Colon (tissue), 2 donors: Measurements from ENCODE around the gene HID1.
"Not testable (repeated sequence)": the region's sequence is repeated elsewhere in the genome, so short reads cannot be mapped to it uniquely, and the experiment has no call there.

Experiments used
- FAIRE-seq: peaks from 2 replicates; lab custom pipeline; 2012; peaks lifted over from hg19 to GRCh38; lab: Jason Lieb, UNC
- donor health status: control.
- donor health status: control.

The HID1 gene

GRCh38 chr17:74921769-74922168 is 50.8 kb downstream of the HID1 start:
- no peak for FAIRE-seq

- no peak for FAIRE-seq
These were observed 51.4 kb downstream of the HID1 start for GRCh38 chr17:74921026-74921681.

DNA sequence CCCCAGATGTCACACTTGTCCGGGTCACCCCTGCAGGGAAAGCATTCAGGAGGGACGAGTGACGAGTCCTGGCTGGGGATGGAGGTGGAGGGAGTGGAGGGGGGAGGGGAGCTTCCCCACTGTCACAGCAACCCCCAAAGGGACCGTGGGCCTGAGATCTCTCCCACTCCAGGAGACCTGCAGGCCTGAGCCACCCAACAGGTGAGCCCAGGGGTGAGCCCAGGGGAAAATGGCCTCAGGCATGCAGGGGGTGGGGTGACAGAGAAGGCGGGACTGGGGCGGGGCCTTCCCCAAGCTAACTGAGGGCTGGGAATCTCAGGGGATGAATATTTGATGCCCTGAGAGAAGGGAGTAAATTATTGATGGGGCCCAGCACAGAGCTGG is 51.9 kb downstream of the HID1 start:
- no peak for FAIRE-seq

DNA sequence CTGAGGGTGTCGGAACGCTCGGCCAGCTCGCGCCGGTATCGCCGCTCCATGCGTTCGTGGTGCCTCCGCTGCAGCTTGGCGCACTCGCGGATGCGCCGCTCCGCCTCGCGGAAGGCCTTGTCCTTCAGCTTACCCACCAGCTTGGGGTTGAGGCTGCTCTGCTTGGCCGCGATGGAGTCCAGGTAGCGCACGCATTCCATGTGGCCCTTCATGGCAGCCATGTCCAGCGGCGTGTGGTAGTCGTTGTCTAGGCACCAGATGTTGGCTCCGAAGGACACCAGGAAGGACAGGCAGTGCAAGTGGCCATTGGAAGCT is 52.3 kb downstream of the HID1 start:
- no peak for FAIRE-seq

DNA sequence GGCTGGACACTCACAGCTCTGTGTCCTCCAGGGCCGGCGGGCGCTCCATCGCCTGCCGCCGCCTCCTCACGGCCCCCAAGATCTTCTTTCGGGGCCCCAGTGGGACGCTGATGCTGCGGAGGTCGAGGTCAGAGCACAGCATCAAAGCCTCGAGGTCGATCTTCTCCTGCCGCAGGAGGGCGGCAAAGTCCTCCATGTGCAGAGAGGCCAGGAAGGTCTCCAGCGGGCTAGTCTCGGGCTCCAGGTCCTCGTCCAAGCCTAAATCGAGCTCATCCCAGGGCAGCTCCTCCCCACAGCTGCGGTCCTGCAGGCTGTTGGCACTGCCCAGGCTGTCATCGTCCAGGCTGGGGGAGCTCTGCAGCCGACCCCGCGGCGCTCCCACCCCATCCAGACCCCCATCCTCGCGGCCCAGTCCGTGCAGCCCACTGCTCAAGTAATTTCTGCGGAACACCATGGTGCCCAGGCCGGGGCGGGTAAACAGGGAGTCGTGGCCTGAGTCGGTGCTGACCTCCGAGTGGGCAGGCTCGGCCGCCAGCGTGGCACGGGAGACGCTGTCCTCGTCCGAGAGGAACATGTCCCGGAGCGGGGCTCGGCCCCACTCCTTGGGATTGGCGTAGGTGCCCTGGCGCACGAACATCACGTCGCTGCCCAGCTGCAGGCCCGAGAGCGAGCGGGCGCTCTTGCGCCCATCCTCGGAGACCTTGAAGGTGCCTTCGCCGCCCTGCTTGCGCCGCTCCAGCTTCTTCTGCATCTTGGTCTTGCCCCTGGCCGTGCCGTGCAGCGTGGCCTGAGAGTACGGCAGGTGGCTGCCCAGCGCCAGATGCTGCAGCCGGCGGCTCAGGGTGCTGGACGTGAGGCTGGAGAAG is 52.9 kb downstream of the HID1 start:
- no peak for FAIRE-seq

DNA sequence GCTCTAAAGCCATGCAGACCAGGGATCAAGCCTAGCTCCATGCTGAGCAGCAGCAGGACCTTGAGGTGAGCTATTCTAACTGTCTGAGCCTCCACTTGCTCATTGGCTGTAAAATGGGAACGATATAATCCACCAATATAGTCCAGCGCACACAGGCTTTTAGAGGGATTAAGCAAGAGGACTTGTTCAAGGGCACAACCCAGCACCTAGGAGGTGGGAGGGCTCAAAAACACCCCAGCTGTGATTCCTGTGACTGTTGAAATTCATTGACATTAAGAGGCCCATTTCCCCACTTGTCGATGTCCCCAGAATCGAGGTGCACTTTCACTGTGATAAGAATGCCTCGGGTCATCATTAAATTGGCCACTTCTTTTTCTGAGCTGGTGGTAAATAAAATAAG is 53.7 kb downstream of the HID1 start:
- FAIRE-seq = no peak

DNA sequence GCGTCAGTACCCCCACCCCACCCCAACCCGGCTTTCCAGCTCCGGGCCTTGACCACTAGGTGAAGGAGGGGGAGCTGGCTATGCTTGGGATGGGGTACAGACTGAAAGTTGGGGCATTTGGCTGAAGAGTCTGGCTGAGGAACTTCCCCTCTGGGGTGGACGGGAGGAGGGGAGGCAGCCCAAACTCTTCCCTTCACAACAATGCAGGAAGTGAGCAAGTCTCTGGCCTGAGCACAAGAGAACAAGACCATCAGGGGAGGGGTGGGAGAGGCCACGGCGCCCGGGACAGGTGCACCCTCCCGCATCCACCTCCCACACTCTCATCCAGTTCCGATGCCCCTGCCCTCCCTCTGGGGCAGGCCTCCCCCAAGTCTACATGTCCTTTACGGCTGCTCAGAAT is 55.1 kb downstream of the HID1 start:
- no peak for FAIRE-seq

DNA sequence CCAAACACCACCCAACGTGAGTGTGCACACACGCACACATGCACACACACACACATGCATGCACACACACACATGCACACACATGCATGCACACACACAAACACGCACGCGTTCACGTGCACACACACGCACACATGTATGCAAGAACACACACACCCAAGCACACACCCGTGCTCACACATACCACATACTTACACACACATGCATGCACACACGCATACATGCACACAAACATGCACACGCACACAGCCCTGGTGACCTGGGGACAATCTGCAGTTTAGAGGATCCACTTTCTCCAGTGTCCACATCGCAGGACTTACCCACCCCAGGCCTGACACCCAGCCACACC is 55.7 kb downstream of the HID1 start:
- FAIRE-seq = no peak

DNA sequence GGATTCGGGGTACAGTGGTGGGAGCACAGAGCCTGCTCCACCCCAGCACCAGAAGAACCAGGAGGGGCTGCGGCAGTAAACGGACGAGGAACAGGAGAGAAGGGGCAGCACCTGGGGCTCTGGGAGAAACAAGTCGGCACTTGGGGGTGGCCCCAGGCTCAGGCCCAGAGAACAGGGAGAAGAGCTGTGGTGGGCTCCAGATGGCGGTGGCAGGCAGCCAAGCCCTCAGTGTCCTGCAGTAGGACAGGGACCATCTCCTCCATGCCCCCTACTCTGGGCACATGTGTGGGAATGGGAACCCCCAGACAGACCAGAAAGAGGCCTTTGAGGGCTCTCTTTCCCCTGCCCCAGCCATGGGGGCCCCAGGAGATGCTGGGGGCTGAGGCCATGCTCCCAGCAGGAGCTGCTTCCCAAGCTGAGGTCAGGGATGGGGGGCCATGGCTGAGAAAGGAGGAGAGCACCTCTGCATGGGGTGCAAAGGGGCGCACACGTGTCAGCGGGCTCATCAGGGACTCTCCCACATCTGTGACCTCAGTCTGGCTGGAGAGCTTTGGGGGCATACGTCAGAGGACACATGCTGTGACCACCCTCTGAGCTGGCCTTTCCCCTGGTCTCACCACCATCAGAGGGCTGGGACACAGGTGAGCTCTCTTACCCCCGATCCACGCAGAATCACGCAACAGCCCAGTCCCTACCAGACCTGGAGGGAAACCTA is 56.3 kb downstream of the HID1 start:
- no peak for FAIRE-seq

DNA sequence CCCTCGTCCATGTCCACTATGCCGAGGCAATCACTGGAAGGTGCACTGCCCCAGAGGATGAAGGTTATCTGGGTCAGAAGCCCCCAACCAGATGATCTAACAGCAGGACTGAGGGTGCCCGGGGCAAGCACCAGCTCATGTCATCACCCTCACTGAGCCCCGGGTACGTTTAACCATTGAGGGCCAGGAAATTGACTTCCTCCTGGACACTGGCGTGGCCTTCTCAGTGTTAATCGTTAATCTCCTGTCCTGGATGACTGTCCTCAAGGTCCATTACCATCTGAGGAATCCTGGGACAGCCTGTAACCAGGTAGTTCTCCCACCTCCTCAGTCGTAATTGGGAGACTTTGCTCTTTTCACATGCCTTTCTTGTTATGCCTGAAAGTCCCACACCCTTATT is 61.1 kb downstream of the HID1 start:
- not testable (repeated sequence) for FAIRE-seq

DNA sequence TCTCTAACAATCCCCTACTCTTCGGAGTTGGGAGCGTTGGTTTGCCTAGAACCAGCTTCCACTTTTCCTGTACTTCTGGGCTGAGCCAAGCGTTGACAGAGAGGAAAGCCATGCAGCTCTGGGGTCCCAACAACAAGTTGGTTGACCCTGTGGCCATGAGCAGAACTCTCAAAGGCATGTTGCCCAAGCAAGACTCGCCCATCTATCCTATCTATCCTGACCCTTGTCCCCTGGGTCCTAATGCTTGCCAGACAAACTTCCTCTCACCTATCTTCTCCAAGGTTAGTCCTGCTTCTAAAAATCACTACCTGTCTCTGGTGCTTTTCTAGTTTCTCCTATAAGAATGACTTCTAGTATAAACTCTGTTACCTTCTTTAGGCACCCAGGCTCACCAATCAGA is 63.5 kb downstream of the HID1 start:
- FAIRE-seq = not testable (repeated sequence)

DNA sequence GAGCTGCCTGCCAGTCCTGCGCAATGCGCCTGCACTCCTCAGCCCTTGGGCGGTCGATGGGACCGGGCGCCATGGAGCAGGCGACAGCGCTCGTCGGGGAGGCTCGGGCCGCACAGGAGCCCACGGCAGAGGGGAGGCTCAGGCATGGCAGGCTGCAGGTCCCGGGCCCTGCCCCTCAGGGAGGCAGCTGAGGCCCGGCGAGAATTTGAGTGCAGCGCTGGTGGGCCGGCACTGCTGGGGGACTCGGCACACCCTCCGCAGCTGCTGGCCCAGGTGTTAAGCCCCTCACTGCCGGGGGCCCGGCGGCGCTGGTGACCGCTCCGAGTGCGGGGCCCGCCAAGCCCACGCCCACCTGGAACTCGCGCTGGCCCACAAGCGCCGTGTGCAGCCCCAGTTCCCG is 65.5 kb downstream of the HID1 start:
- no peak for FAIRE-seq

DNA sequence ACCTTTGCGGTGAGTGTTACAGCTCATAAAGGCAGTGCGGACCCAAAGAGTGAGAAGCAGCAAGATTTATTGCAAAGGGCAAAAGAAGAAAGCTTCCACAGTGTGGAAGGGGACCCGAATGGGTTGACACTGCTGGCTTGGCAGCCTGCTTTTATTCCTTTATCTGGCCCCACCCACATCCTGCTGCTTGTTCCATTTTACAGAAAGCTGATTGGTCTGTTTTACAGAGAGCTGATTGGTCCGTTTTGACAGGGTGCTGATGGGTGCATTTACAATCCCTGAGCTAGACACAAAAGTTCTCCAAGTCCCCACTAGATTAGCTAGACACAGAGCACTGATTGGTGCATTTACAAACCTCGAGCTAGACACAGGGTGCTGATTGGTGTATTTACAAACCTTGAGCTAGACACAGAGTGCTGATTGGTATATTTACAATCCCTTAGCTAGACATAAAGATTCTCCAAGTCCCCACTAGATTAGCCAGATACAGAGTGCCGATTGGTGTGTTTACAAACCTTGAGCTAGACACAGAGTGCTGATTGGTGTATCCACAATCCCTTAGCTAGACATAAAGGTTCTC is 66.3 kb downstream of the HID1 start:
- FAIRE-seq = not testable (repeated sequence)

- no peak for FAIRE-seq
These were observed 67.7 kb downstream of the HID1 start for GRCh38 chr17:74904687-74905409.

DNA sequence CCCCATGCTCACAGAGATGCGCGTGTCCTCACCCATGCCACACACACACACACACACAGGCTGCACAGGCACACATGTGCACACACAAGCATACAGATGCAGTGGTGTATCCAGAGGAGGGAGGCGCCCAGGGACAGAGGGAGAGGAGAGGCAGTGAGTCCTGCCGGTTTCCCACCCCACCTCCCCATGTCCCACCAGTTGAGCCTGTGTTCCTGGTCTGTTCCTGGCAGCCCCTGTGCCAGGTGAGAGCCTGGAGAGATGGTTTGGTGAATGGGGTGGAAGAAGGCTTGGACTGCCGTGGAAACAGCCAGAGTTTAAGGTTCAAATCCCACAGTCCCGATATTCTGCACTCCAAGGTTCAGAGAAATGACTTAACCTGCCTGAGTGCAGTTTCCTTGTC is 68.9 kb downstream of the HID1 start:
- FAIRE-seq = no peak

- no peak for FAIRE-seq
These were observed 69.5 kb downstream of the HID1 start for GRCh38 chr17:74903034-74903433.

DNA sequence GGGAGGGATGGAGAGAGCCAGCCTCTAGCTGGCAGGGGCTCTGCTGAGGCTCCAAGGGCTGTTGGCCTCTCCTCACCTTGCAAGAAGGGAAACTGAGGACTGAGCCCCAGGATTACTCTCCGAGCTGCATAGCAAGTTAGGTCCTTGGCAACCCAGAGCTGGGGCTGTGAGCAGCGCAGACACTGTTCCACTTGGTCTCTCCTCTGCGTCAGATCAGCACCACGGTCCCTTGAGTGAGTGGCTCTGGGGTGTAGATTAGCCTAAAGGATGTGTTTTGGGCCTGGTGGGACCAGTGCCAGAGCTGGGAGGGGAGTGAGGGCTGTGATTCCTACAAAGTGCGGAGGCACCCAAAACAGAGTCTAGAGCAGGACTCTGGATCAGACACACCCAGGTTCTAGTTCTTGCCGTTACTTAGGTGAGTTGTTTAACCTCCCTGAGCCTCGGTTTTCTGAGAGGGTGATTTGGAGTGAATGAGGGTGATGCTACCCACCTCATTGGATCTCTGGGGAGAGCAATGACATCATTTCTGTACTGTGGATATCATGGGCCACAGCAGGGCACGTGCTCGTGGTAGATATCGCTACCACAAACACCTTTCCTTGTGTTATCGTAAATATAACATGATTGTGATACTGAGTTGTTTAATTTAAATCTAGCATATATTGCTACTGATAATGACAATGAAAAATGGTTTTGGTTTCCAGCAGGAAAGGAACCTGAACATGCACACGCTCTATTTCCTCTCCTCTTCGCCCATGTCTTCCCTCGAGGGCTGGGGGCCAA is 71.0 kb downstream of the HID1 start:
- FAIRE-seq = no peak
